MCF 10A (cell line): ENCODE measurements around the gene APOA1. TPM values are rescaled to one million over a fixed set of nuclear protein-coding genes. Genes with fewer than 3 reads are reported as not detected.

Experiments used
- Bru-seq: library from RNA; stranded (reverse); fragments of 400-500 nt; gene quantifications from one replicate; lab custom pipeline; 2021; lab: Mats Ljungman, UMichigan
- BruChase-seq, 2 experiments: library from RNA; stranded (reverse); fragments of 400-500 nt; gene quantifications; one replicate each; lab custom pipeline; 2021; lab: Mats Ljungman, UMichigan
- BruUV-seq: library from RNA; stranded (reverse); fragments of 400-500 nt; replicated peaks from 2 replicates; lab custom pipeline; 2021; lab: Mats Ljungman, UMichigan
- CTCF ChIA-PET: fragments of 300-600 bp; sonication (Branson Sonifier 250); formaldehyde crosslinking; extraction: SDS; loops from one replicate; lab custom pipeline; 2021; ENCODE audit warnings: antibody characterized with exemption, inconsistent platforms; lab: Yijun Ruan, JAX
- POLR2A ChIA-PET: fragments of 300-600, 350-650 bp; sonication (Branson Sonifier 250); formaldehyde crosslinking; extraction: SDS; loops from one replicate; lab custom pipeline; 2020; ENCODE audit warnings: antibody characterized with exemption, inconsistent platforms; lab: Yijun Ruan, JAX
- DNase-seq: peaks from one replicate; pipeline ENCODE4 v3.0.0-alpha.2; 2018; ENCODE audit not compliant: unreplicated experiment
- H3K27ac Mint-ChIP-seq: one replicate; pipeline ENCODE4 v1.8.0; 2022; ENCODE audit warnings: mild to moderate bottlenecking, low read depth, mixed read lengths; ENCODE audit not compliant: unreplicated experiment
- H3K27me3 Mint-ChIP-seq: one replicate; pipeline ENCODE4 v1.8.0; 2022; ENCODE audit warnings: mixed read lengths; ENCODE audit not compliant: insufficient read depth, unreplicated experiment
- H3K36me3 Mint-ChIP-seq: one replicate; pipeline ENCODE4 v1.8.0; 2022; ENCODE audit warnings: mild to moderate bottlenecking, moderate library complexity, mixed read lengths; ENCODE audit not compliant: insufficient read depth, unreplicated experiment
- H3K4me1 Mint-ChIP-seq: one replicate; pipeline ENCODE4 v1.8.0; 2022; ENCODE audit warnings: mixed read lengths; ENCODE audit not compliant: insufficient read depth, unreplicated experiment
- H3K4me3 Mint-ChIP-seq: one replicate; pipeline ENCODE4 v1.8.0; 2022; ENCODE audit warnings: mild to moderate bottlenecking, moderate library complexity, mixed read lengths; ENCODE audit not compliant: unreplicated experiment
- H3K9me3 Mint-ChIP-seq: one replicate; pipeline ENCODE4 v1.8.0; 2022; ENCODE audit warnings: mixed read lengths; ENCODE audit not compliant: unreplicated experiment
- intact Hi-C: fragments of 100-400 bp; cut with micrococcal nuclease; formaldehyde crosslinking; loops from 2 replicates; pipeline ENCODE4 v1.14.1; 2022
- long read RNA-seq: library from polyadenylated mRNA; stranded (forward); transcript quantifications from one replicate; pipeline ENCODE4 v2.0.0, GENCODE V29; 2022
- total RNA-seq: library from RNA; stranded (reverse); gene quantifications from 2 replicates; pipeline ENCODE4 v1.2.3, GENCODE V29; 2022
- TF ChIP-seq, protein P1 (sequence below): fragments of 200-600 bp; IDR thresholded peaks from one replicate; pipeline ENCODE4 v1.8.0; 2022; ENCODE audit warnings: antibody characterized with exemption, mild to moderate bottlenecking; ENCODE audit not compliant: unreplicated experiment

The APOA1 gene
- total RNA-seq (not detected in 2 replicates), Bru-seq, nascent RNA (percentile 4 among the genes with signal in this experiment), BruChase-seq, experiment 1, labeled RNA remaining after a 6-hour chase (percentile 11 among the genes with signal in this experiment), BruChase-seq, experiment 2, labeled RNA remaining after a 2-hour chase (percentile 17 among the genes with signal in this experiment)
- long read RNA-seq: 0 reads

DNA sequence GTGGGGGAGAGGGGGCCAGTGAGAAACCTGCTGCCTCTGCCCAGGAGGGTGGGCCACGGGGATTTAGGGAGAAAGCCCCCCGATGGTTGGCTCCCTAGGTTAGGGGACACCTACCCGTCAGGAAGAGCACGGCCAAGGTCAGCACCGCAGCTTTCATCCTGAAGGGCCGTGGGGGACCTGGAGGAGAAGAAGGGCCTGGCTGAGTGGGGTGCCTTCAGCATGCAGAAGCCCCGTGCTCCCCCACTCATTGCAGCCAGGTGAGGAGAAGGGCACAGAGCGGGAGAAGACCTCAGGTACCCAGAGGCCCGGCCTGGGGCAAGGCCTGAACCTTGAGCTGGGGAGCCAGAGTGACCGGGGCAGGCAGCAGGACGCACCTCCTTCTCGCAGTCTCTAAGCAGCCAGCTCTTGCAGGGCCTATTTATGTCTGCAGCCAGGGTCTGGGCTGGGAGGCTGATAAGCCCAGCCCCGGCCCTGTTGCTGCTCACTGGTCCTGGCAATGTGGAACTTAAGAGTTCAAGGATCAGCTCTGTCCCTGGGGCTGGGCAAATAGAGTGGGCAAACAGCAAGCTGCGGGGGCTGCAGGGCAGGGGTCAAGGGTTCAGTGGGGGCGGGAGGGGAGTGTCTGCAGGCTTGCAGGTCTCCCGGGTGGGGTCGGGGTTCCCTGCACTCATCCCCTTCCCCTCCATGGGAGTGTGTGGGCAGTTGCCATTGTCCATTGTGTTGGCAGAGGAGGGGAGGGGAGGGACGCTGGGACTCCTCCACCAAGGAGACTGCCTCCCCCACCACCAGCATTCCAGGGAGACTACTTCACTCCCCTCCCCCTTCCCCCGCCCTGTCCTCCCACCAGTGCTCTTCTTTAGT lies at the start of gene APOA1:
Gene APOA1, minus strand, starts transcription at position 392 of the 861 bp plus-strand sequence. Its CDS starts 235 bp downstream, at position 157.
- Mint-ChIP-seq H3K27ac (no peak within 1 kb of the TSS), H3K4me1 (no peaks in the 10 kb centered on the region), H3K27me3 (no peaks in the 10 kb centered on the region), H3K36me3 (peaks cover 5% of the 10 kb centered on the region), H3K4me3 (no peak within 1 kb of the TSS), H3K9me3 (no peaks in the 10 kb centered on the region)
- DNase-seq: no peak
- ChIA-PET CTCF (interaction anchor here (1.0 to 7.0 kb wide), 8 partner anchors 15 to 104 kb away, joined by 3 to 124 read pairs (median 14); partner anchors contain the start of genes APOA5 and ZPR1), POLR2A (interaction anchor here (1.6 kb wide), 1 partner anchor 50 kb away, joined by 13 read pairs; the partner anchor contains the start of gene ZPR1)
- TF ChIP-seq, protein P1, sequence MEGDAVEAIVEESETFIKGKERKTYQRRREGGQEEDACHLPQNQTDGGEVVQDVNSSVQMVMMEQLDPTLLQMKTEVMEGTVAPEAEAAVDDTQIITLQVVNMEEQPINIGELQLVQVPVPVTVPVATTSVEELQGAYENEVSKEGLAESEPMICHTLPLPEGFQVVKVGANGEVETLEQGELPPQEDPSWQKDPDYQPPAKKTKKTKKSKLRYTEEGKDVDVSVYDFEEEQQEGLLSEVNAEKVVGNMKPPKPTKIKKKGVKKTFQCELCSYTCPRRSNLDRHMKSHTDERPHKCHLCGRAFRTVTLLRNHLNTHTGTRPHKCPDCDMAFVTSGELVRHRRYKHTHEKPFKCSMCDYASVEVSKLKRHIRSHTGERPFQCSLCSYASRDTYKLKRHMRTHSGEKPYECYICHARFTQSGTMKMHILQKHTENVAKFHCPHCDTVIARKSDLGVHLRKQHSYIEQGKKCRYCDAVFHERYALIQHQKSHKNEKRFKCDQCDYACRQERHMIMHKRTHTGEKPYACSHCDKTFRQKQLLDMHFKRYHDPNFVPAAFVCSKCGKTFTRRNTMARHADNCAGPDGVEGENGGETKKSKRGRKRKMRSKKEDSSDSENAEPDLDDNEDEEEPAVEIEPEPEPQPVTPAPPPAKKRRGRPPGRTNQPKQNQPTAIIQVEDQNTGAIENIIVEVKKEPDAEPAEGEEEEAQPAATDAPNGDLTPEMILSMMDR: no peak
- intact Hi-C loops: loop anchor here (2.0 kb wide), 1 partner anchor 105 kb away; no protein-coding TSS in a partner anchor
- BruUV-seq: no TSS peak

DNA sequence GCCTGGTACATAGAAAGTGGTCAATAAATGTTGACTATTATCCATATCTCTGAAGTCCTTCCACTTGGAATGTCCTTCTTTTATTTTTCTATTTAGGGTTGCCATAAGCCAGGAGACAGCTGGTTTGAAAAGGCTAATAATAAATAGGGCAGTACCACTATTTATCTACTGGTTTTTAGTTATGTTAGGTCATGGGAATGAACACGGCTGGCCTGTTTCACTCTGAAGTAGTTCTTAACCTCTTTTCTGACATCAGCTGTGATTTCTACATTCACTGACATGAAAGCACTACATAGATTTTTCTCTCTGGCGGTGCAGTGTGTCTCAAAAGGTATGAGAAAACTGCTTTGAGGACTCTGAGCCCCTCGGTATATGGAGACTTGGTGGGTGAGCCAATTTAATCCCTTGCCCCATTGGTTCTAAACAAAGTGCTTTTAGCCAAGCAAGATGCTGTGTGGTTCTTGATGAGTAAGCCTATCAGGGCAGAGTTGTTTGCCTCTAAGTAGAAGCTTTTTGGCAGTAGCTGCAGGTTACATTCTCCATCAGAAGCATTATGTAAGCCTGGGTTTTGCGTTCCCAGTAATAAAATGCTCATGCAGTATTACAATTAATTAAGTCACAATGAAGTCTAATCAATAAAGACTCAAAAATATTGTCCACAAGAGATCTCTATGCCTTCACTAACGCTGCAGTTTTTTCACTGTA lies 48.7 kb upstream of the APOA1 start:
- TF ChIP-seq, protein P1: no peak
- Mint-ChIP-seq H3K9me3 (no peaks in the 10 kb centered on the region), H3K4me3 (no peak overlapping the region), H3K27me3 (no peaks in the 10 kb centered on the region), H3K36me3 (peaks cover 28% of the 10 kb centered on the region), H3K4me1 (no peaks in the 10 kb centered on the region), H3K27ac (no peak overlapping the region)
- intact Hi-C loops: no loop called here
- no TSS peak for BruUV-seq
- ChIA-PET POLR2A (interaction anchor here (0.8 kb wide), 1 partner anchor 30 kb away, joined by 3 read pairs; no protein-coding TSS in a partner anchor), CTCF (interaction anchor here (0.9 kb wide), 1 partner anchor 220 kb away, joined by 6 read pairs; no protein-coding TSS in a partner anchor)
- no peak for DNase-seq

DNA sequence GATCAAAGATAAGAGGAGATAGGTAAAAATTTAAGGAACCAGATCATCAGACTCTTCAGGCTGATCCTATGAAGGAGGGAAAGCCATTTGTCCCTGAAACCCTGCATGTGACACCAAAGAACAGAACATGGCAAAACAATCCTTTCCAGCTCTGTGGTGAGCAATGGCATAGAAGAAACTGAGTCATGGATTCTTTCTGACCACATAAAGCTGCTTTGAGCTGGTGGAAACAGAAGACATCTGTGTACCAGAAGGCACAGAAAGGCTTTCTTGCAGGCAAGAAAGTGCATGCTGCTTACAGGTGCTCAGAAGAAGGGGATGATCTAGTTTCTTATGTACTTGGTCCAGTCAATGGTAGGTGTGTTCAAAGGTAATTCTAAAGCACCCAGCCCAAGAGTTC lies 45.0 kb upstream of the APOA1 start:
- intact Hi-C loops: no loop called here
- DNase-seq: peak; percentile 4

More for the DNA sequence above, 45.0 kb upstream of the APOA1 start:
- ChIA-PET POLR2A (interaction anchor here (0.7 kb wide), 1 partner anchor 445 kb away, joined by 3 read pairs; the partner anchor contains the start of gene CEP164), CTCF (interaction anchor here (0.6 to 16.1 kb wide), 3 partner anchors 8 to 225 kb away, joined by 3 to 232 read pairs (median 4); no protein-coding TSS in a partner anchor)
- H3K4me1 Mint-ChIP-seq: no peaks in the 10 kb centered on the region
- no peaks in the 10 kb centered on the region for H3K27me3 Mint-ChIP-seq
- peaks cover 26% of the 10 kb centered on the region for H3K36me3 Mint-ChIP-seq
- H3K9me3 Mint-ChIP-seq: no peaks in the 10 kb centered on the region
- H3K27ac Mint-ChIP-seq: no peak overlapping the region
- no TSS peak for BruUV-seq
- TF ChIP-seq, protein P1: no peak
- no peak overlapping the region for H3K4me3 Mint-ChIP-seq
